OCI-LY7 (cell line): Measurements from ENCODE around the gene KIRREL3. TPM values are rescaled to one million over a fixed set of nuclear protein-coding genes. Genes with fewer than 3 reads are reported as not detected.

ENCODE experiments used
- BruUV-seq: library from RNA; stranded (reverse); fragments of 400-500 nt; replicated peaks from 2 replicates; lab custom pipeline; 2021; lab: Mats Ljungman, UMichigan
- CTCF ChIA-PET: fragments of 300-600 bp; sonication (Branson Sonifier 250); formaldehyde crosslinking; loops from one replicate; lab custom pipeline; 2022; ENCODE audit warnings: antibody characterized with exemption; ENCODE audit not compliant: unreplicated experiment; lab: Charles Lee
- POLR2A ChIA-PET: fragments of 300-600 bp; sonication (Branson Sonifier 250); formaldehyde crosslinking; loops from one replicate; lab custom pipeline; 2022; ENCODE audit warnings: antibody characterized with exemption; lab: Charles Lee
- DNase-seq: peaks from one replicate; pipeline ENCODE4 v3.0.0-alpha.2; 2015; ENCODE audit warnings: low spot score
- H2AFZ ChIP-seq: fragments of 200-600 bp; sonication (generic), shearing (Covaris generic); 2 replicates; pipeline ENCODE4 v1.6.1; 2014; ENCODE audit warnings: mild to moderate bottlenecking, antibody characterized with exemption, low read length, moderate library complexity
- H3K27ac ChIP-seq: fragments of 200-600 bp; sonication (generic); 2 replicates; pipeline ENCODE4 v1.5.1; 2014; ENCODE audit warnings: mixed run types, low read depth, mild to moderate bottlenecking, moderate library complexity, low read length, inconsistent platforms; ENCODE audit not compliant: poor library complexity, severe bottlenecking
- H3K36me3 ChIP-seq: fragments of 200-600 bp; sonication (generic); 2 replicates; pipeline ENCODE4 v1.6.1; 2014; ENCODE audit warnings: mild to moderate bottlenecking, antibody characterized with exemption, low read length, moderate library complexity, mixed read lengths; ENCODE audit not compliant: insufficient read depth
- H3K4me1 ChIP-seq: fragments of 200-600 bp; sonication (generic); 2 replicates; pipeline ENCODE4 v1.5.1; 2014; ENCODE audit warnings: mild to moderate bottlenecking, low read length; ENCODE audit not compliant: insufficient read depth, poor library complexity, severe bottlenecking
- H3K4me2 ChIP-seq: fragments of 200-600 bp; sonication (generic); 2 replicates; pipeline ENCODE4 v1.6.1; 2014; ENCODE audit warnings: mild to moderate bottlenecking, low read length
- H3K4me3 ChIP-seq: fragments of 200-600 bp; sonication (generic); 2 replicates; pipeline ENCODE4 v1.5.1; 2014; ENCODE audit warnings: mild to moderate bottlenecking, low read depth, low read length; ENCODE audit not compliant: poor library complexity, severe bottlenecking
- H3K79me2 ChIP-seq: fragments of 200-600 bp; sonication (generic); 2 replicates; pipeline ENCODE4 v1.6.1; 2016; ENCODE audit warnings: low read depth, mild to moderate bottlenecking, low read length, moderate library complexity, mixed read lengths; ENCODE audit not compliant: insufficient read depth
- H3K9me2 ChIP-seq: fragments of 200-600 bp; sonication (generic); 2 replicates; pipeline ENCODE4 v1.6.1; 2016; ENCODE audit warnings: mild to moderate bottlenecking, low read length, mixed read lengths; ENCODE audit not compliant: insufficient read depth
- H3K9me3 ChIP-seq: fragments of 200-600 bp; sonication (generic); 2 replicates; pipeline ENCODE4 v1.6.1; 2014; ENCODE audit warnings: mild to moderate bottlenecking, mixed run types, low read length, mixed read lengths
- H4K20me1 ChIP-seq: fragments of 200-600 bp; sonication (generic); 2 replicates; pipeline ENCODE4 v1.6.1; 2014; ENCODE audit warnings: mild to moderate bottlenecking, antibody characterized with exemption, low read length, moderate library complexity, mixed read lengths; ENCODE audit not compliant: insufficient read depth
- CTCF ChIP-seq: fragments of 200-600 bp; sonication (generic); conservative IDR thresholded peaks from 2 replicates; pipeline ENCODE4 v1.5.1; 2014; ENCODE audit warnings: mild to moderate bottlenecking, antibody characterized with exemption, low read length, moderate library complexity, mixed read lengths
- EZH2phosphoT487 ChIP-seq: fragments of 200-600 bp; sonication (generic); IDR thresholded peaks from 2 replicates; pipeline ENCODE4 v1.6.1; 2018; ENCODE audit warnings: low read depth, borderline replicate concordance, mild to moderate bottlenecking, mixed run types, antibody characterized with exemption, low read length, moderate library complexity, mixed read lengths
- intact Hi-C: fragments of 100-400 bp; cut with micrococcal nuclease; formaldehyde crosslinking; loops from one replicate; pipeline ENCODE4 v1.10.0; 2022; ENCODE audit not compliant: unreplicated experiment
- total RNA-seq, 2 experiments: library from RNA; depleted of rRNA in 1 of 2; stranded (reverse); fragments of >200 nt in 1 of 2; shearing (Covaris generic) in 1 of 2; gene quantifications; 2 replicates each; pipeline ENCODE4 v1.2.3, GENCODE V29; 2014 to 2022

The KIRREL3 gene
- total RNA-seq, 2 experiments from 2014 or later, result not detected

- CTCF ChIA-PET, result no interaction called here
- no TSS peak for BruUV-seq
- TF ChIP-seq EZH2phosphoT487 (no peak), CTCF (no peak)
- Histone ChIP-seq H3K4me1 (no peaks in the 10 kb centered on the region), H3K4me3 (no peak overlapping the region), H2AFZ (no peak overlapping the region), H3K27ac (no peak overlapping the region), H3K9me2 (no peaks in the 10 kb centered on the region), H3K79me2 (no peaks in the 10 kb centered on the region), H3K4me2 (no peak overlapping the region), H3K9me3 (no peaks in the 10 kb centered on the region), H4K20me1 (no peaks in the 10 kb centered on the region), H3K36me3 (no peaks in the 10 kb centered on the region)
- intact Hi-C loops, result loop anchor here (10.0 kb wide), 1 partner anchor 159 kb away; no protein-coding TSS in a partner anchor
- POLR2A ChIA-PET, result no interaction called here
- DNase-seq, result peak; percentile 49
Measured at GRCh38 chr11:126603486-126603885, 397.1 kb downstream of the KIRREL3 start.

GRCh38 chr11:126602993-126603392 lies 397.6 kb downstream of the KIRREL3 start:
- Histone ChIP-seq H3K36me3 (no peaks in the 10 kb centered on the region), H3K79me2 (no peaks in the 10 kb centered on the region), H2AFZ (no peak overlapping the region), H3K4me2 (no peak overlapping the region), H4K20me1 (no peaks in the 10 kb centered on the region), H3K4me1 (no peaks in the 10 kb centered on the region), H3K9me3 (no peaks in the 10 kb centered on the region), H3K27ac (no peak overlapping the region), H3K9me2 (no peaks in the 10 kb centered on the region), H3K4me3 (no peak overlapping the region)
- intact Hi-C loops, result loop anchor here (10.0 kb wide), 1 partner anchor 158 kb away; no protein-coding TSS in a partner anchor
- ChIA-PET POLR2A (no interaction called here), CTCF (no interaction called here)
- TF ChIP-seq EZH2phosphoT487, result no peak
- TF ChIP-seq CTCF, result no peak
- no TSS peak for BruUV-seq
- DNase-seq, result no peak

- Histone ChIP-seq H4K20me1 (no peaks in the 10 kb centered on the region), H3K36me3 (no peaks in the 10 kb centered on the region), H2AFZ (no peak overlapping the region), H3K9me3 (no peaks in the 10 kb centered on the region), H3K4me2 (no peak overlapping the region), H3K4me3 (no peak overlapping the region), H3K4me1 (no peaks in the 10 kb centered on the region), H3K27ac (no peak overlapping the region), H3K9me2 (no peaks in the 10 kb centered on the region), H3K79me2 (no peaks in the 10 kb centered on the region)
- DNase-seq, result no peak
- ChIA-PET POLR2A (interaction anchor here (0.6 to 1.0 kb wide), 2 partner anchors 36 to 417 kb away, joined by 3 read pairs; no protein-coding TSS in a partner anchor), CTCF (interaction anchor here (0.5 kb wide), 1 partner anchor 1393 kb away, joined by 3 read pairs; no protein-coding TSS in a partner anchor)
- TF ChIP-seq CTCF (no peak), EZH2phosphoT487 (no peak)
- no TSS peak for BruUV-seq
- intact Hi-C loops, result loop anchor here (10.0 kb wide), 1 partner anchor 158 kb away; no protein-coding TSS in a partner anchor
Measured at GRCh38 chr11:126602349-126602940, 398.1 kb downstream of the KIRREL3 start.
